HUES64 (cell line): ENCODE data around the gene CCDC24.

Experiments used
- H3K27ac ChIP-seq: 2 replicates; pipeline ENCODE4 v1.7.0; 2013; ENCODE audit warnings: low read depth, low read length, inconsistent platforms
- H3K27me3 ChIP-seq: 2 replicates; pipeline ENCODE4 v1.6.1; 2013; ENCODE audit warnings: mild to moderate bottlenecking, low read length; ENCODE audit not compliant: insufficient read depth
- H3K36me3 ChIP-seq: 2 replicates; pipeline ENCODE4 v1.6.1; 2013; ENCODE audit warnings: mild to moderate bottlenecking, low read length; ENCODE audit not compliant: insufficient read depth
- H3K4me1 ChIP-seq: 2 replicates; pipeline ENCODE4 v1.6.1; 2013; ENCODE audit warnings: mild to moderate bottlenecking, low read length, moderate library complexity; ENCODE audit not compliant: insufficient read depth
- H3K4me3 ChIP-seq: 2 replicates; pipeline ENCODE4 v1.5.1; 2013; ENCODE audit warnings: mild to moderate bottlenecking, low read length, moderate library complexity
- H3K9ac ChIP-seq: 2 replicates; pipeline ENCODE4 v1.6.1; 2013; ENCODE audit warnings: mild to moderate bottlenecking, low read depth, low read length
- H3K9me3 ChIP-seq: 2 replicates; pipeline ENCODE4 v1.6.1; 2013; ENCODE audit warnings: low read depth, low read length; ENCODE audit not compliant: insufficient read depth
- WGBS: fragments of 150-250, 120-280 bp; methylation state at CpG from one replicate; pipeline ENCODE4 v1.1.7; 2013; ENCODE audit warnings: missing lambda C conversion rate; 5-methylcytosine and 5-hydroxymethylcytosine counted together

The CCDC24 gene

DNA sequence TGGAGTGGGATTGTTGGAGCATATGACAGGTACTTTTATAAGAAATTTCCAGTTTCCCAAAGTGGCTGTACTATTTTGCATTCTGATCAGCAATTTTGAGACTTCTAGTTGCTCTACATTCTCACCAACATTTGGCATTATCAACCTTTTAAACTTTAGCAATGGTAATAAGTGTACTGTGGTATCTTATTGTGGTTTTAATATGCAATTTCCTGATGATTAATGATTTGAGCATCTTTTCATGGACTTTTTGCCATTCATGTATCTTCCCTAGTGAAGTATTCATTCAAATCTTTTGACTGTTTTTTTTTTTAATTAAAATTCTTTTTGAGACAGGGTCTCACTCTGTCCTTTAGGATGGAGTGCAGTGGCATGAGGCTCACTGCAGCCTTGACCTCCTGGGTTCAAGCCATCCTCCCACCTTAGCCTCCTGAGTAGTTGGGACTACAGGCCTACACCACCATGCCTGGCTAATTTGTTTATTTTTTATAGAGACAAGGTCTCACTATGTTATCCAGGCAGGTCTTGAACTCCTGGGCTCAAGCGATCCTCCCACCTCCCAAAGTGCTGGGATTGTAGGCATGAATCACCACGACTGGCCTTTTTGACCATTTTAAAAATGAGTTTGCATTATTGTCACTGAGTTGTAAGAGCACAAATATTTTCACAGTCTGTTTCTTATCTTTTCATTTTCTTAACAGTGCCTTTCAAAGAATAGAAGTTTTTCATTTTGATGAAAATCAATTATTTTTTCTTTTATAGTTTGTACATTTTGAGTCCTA, 47.7 kb downstream of the CCDC24 start:
- Histone ChIP-seq H3K27ac (no peak overlapping the region), H3K9me3 (no peaks in the 10 kb centered on the region)

DNA sequence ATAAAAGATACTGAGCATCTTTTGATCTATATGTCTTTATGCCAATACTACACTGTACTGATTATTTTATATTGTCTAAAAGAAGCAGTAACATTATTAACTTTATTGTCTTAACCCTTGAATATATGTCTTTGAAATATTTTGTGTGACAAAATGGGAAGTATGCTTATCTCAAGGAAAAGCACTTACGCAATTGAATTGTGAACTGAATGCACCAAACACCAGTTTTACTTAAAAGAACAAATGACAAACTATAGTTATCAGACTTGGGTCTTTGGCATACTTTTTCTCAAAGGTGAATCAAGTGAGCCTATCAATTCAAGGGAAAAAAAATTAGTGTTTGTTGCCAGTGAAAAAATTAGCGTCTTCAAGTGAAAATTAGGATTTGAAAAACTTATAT, 49.0 kb downstream of the CCDC24 start:
- Histone ChIP-seq H3K4me1 (peaks cover 3% of the 10 kb centered on the region; the same call in 1 of the 2 replicates), H3K9ac (no peak overlapping the region), H3K4me3 (no peak overlapping the region), H3K27ac (no peak overlapping the region), H3K9me3 (no peaks in the 10 kb centered on the region), H3K27me3 (no peaks in the 10 kb centered on the region), H3K36me3 (no peaks in the 10 kb centered on the region)
- WGBS = 92% methylated on average over 2 of the region's 2 CpGs

More for the DNA sequence above, 47.7 kb downstream of the CCDC24 start:
- H3K9ac ChIP-seq = no peak overlapping the region
- H3K4me1 ChIP-seq = peaks cover 3% of the 10 kb centered on the region; the same call in 1 of the 2 replicates
- no peak overlapping the region for H3K4me3 ChIP-seq
- no peaks in the 10 kb centered on the region for H3K36me3 ChIP-seq
- WGBS = 87% methylated on average over 2 of the region's 2 CpGs
- no peaks in the 10 kb centered on the region for H3K27me3 ChIP-seq

DNA sequence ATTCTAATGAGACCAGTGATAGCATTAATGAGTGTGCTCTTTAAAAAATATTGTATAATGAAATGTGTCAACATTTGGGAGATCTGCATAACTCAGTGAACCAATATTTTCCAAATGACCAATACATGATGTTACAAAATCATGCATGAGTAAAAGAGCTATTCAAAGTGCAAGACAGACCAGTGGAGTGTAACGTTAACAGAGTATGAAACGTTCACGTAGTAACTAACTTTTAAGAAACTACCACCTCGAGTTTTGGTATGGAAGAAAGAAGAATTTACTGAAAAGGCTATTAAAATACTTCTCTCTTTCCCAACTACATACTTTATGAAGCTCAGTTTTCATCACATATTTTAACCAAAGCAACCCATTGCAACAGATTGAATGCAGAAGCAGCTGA, 49.4 kb downstream of the CCDC24 start:
- Histone ChIP-seq H3K9ac (no peak overlapping the region), H3K4me1 (peaks cover 3% of the 10 kb centered on the region; the same call in 1 of the 2 replicates), H3K36me3 (no peaks in the 10 kb centered on the region), H3K9me3 (no peaks in the 10 kb centered on the region), H3K27me3 (no peaks in the 10 kb centered on the region), H3K27ac (no peak overlapping the region), H3K4me3 (no peak overlapping the region)
- WGBS = 100% methylated on average over 3 of the region's 4 CpGs

DNA sequence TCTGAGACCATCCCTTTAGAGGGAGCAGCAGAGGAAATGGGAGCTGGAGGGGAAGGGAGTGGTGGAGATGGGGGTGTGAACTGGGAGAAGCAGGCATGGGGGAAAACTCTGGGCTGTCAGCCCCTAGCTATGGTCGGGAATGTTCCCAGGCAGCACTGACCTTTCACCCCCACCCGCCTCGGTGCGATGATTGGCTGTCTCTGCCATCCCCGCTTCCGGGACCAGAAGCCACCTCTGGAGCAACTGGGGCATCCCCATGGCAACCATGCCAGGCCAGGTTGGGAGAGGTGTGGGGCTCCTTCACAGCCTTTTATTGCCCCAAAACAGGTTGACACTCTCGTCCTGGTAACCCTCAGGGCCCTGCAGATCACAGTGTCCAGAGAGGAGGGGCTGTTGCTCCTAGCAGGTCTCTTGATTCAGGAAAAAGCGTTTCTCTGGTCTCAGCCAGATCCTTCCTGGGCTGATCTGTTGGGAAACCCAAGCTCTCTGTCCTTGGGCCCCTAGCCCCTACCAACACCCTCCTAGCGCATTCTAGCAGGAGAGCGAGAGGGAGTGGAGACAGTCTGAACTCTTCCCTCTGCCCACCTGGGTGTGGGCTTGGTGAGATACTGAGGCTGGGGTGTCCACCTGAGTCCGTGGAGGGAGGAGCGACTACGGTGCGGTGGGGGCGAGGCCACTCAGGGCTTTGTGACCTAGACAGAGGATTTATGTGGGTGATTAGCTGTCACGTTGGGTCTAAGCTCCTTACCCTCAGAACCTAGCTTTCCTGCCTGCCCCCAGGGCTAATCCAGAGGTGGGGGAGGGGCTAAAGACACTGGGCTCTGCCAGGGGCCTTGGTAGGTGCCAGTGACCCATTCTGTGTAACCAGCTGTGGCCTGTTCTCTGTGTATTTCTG, 52.0 kb downstream of the CCDC24 start:
- Histone ChIP-seq H3K4me1 (no peaks in the 10 kb centered on the region), H3K9me3 (no peaks in the 10 kb centered on the region), H3K4me3 (no peak overlapping the region), H3K36me3 (no peaks in the 10 kb centered on the region), H3K9ac (no peak overlapping the region), H3K27ac (no peak overlapping the region), H3K27me3 (no peaks in the 10 kb centered on the region)
- 85% methylated on average over 16 of the region's 16 CpGs for WGBS

DNA sequence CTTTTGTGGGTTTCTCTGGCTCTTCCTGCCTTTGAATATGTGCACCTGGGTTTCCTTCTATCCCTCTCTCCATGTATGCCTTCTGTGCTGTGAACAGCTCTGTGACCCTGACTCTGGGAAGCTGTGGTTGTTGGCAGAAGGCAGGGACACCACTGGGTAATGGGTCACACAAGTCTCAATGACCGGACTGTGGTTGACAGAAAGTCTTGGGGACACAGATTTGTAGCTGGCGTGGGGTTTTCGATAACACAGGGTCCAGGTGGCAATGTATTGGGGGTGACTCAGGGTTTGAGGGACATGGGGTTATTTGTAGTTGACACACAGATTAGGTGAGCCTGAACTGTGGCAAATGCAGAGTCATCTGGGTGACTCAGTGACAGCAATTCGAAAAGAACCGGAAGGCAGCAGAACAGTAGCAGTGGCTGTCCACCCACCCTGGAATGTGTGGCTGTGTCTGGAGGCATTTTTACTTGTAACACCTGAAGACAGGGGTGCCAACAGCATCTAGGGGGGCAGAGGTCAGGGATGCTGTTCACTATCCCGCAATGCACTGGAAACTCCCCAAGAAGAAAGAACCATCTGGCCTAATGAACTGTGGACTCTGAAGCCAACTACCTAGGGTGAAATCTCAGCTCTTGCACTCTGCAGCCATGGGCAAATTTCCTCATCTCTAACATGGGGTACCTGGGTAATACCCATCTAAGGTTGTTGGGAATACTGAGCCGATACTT, 52.8 kb downstream of the CCDC24 start:
- 88% methylated on average over 7 of the region's 7 CpGs for WGBS
- Histone ChIP-seq H3K9me3 (no peaks in the 10 kb centered on the region), H3K4me1 (no peaks in the 10 kb centered on the region), H3K27ac (no peak overlapping the region), H3K27me3 (no peaks in the 10 kb centered on the region), H3K9ac (no peak overlapping the region), H3K4me3 (no peak overlapping the region), H3K36me3 (no peaks in the 10 kb centered on the region)

DNA sequence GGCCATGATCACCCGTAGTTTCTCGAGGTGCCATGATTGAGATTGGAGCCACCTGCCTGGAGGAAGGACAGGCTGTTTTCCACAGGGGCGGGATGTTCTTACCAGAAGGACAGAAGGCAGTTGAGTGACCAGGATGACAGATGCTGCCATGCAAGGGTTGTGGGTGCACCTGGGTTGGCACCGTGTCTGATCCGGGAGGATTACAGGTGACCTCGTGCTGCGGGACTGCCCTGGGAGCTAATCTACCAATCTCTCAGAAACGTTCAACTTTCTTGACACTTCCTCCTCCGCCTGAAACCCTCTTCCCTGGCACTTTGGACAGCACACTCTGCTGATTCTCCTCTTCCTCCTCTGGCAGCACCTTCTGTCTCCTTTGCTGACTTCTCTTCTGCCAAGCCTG, 53.7 kb downstream of the CCDC24 start:
- H3K36me3 ChIP-seq = no peaks in the 10 kb centered on the region
- H3K9me3 ChIP-seq = no peaks in the 10 kb centered on the region
- no peaks in the 10 kb centered on the region for H3K4me1 ChIP-seq
- H3K27ac ChIP-seq = no peak overlapping the region
- no peak overlapping the region for H3K9ac ChIP-seq
- no peaks in the 10 kb centered on the region for H3K27me3 ChIP-seq
- WGBS = 91% methylated on average over 9 of the region's 9 CpGs
- no peak overlapping the region for H3K4me3 ChIP-seq
